HG03045 (cell line): ENCODE measurements around the gene ERCC8.
"Not testable (repeated sequence)": the region's sequence is repeated elsewhere in the genome, so short reads cannot be mapped to it uniquely, and the experiment has no call there.

Experiments used
- ATAC-seq: cut with Tn5 transposase; IDR thresholded peaks from one replicate; pipeline ENCODE4 v1.9.1; 2021; ENCODE audit warnings: mild to moderate bottlenecking, moderate library complexity; ENCODE audit not compliant: unreplicated experiment

Gene ERCC8

DNA sequence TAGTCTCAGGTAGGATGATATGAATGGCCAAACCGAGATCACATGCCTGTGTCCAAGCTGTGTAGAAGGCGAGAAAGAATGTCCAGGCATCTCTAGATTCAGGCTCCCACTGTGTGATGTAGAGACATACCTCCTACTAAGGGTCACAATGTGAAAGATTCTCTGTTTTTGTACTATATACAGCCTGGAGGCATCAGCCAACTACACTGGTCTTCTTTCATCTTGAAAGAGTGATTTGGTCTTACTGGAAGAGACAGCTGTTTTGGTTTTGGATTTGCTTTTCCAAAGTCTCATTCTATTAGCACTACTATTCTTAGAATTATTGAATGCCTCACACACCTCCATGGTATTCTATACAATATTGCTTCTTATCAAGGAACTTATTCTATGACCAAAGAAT is 26.4 kb downstream of the ERCC8 start:
- ATAC-seq: no peak

DNA sequence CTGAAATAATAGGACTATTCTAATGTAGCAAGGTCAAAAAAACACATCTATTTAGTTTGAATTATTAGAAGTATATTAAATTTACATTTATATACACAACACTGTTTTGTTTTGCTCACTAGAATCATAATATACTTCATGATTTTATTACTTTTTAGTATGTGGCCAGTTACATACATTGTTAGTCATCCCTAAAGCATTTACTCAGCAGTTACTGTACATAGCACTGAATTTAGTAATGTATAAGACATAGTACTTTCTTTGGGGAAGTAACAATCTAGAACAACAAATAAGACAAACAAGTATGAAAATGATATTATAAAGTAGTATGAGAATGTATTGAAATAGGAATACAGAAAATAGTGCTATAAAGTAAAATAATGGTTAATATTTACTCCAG is 28.2 kb downstream of the ERCC8 start:
- no peak for ATAC-seq

DNA sequence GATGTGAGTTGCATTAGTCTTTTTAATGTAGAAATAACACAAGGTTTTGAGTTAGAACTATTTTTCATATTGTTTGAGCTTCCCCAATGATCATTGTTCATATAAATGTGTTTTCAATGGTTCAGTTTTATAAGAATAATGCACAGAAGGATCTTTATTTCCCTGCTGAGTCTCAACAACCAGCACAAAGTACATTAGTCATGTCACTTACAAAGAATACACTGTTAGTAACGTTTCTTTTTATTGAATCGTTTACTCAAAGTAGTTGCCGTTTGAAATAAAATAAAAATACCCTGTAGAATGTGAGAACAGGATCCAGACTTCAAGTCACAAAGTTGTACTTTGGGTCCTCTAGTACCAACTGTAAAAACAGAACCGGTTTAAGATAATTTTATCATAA is 41.5 kb downstream of the ERCC8 start:
- ATAC-seq: no peak

DNA sequence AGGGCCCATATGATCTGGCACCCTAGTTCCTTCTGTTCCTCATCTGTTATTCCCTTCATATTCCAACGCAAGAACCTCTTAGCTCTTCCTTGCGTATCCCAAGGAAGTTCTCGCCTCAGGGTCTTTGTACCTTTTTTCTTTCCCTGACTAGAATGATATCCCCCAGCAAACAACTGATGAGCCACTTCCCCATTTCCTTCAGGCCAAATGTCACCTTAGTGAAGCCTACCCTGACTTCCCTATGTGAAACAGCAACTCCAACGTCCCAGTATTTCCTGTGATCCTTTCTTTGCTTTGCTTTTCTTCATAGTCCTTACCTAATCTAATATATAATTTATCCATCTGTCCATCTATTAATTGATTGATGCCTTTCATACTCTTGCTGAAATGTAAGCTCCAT is 47.9 kb downstream of the ERCC8 start:
- no peak for ATAC-seq

DNA sequence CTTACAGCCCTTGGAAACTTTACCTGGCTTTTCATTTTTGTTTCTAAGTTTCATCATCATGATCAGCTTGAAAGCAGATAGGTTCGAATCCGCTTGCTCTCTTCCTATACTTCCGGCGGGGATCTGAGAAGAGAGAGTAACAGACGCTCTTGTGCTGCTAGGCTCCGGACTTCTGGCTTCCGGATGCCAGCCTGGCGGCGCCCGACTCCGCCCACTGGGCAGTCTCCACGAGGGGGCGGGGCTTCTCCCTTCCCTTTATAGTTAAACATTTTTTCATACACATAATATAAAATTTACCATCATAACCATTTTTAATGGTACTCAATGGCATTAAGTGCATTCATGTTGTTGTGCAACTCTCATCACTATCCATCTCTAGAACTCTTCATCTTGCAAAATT is 51.3 kb downstream of the ERCC8 start:
- no peak for ATAC-seq

DNA sequence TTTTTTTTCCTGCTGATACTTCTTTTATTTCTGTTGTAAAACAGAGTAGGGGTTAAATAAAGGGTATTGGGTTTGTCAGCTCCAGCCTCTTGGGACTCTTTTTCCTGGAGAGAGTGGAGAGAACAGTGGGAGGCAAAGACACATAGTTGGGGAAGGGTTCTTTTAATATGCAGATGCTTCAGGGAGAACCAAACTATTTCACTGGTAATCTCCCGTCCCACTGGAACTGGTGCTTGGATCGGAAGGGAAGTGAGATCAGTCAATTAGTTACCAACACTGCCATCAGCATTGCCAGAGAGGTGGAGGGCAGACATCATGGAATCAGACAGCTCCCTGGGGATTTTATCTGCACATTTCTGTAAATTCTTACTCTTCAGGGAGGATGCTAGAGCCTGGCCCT is 53.2 kb downstream of the ERCC8 start:
- no peak for ATAC-seq

DNA sequence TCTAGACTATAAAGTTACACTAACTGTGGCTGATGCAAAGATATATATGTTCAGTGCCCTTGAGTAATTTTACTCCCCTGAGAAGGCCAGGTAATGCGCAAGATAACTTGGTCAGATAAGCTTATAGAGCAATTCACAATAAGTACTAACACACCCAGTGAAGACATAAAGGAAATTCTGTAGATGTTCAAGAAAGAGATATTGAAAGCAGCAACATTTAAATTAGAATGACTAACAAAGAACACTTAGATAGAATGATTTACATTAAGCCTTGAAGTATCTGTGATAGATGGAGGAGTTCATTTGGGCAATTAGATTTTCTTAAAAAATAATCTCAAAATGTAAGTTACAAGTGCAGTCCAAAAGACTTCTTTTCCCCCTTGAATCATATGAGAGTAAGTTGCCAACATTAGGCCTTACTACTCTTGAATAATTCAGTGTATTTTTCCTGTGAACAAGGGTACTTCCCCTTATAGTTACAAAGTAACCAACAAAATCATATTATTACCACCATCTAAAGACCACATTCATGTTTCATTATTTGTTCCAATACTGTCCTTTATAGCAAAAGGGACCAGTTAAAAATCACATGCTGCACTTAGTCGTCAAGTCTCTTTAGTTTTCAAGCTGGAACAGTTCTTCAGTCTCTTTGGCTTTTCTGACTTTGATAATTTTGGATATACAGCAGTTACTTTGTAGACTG is 56.4 kb downstream of the ERCC8 start:
- ATAC-seq: no peak

DNA sequence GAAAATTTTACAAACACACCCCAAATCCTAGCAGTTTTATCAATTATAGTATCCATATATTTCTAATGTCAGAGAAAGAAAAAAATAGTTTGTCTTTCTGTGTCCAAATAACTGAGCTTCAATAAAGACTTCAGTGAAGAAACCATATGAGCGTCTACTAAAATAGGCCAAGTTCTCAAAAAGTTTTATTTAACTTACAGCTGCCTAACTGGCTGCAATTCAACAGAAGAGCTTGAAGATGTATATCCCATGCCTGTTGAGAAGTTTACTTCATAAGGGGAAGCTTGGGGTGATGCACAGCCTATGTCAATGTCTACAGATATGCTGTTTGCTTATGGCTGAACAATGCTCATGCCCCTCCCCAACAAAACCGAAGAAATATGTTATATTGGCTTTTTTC is 57.1 kb downstream of the ERCC8 start:
- ATAC-seq: no peak

DNA sequence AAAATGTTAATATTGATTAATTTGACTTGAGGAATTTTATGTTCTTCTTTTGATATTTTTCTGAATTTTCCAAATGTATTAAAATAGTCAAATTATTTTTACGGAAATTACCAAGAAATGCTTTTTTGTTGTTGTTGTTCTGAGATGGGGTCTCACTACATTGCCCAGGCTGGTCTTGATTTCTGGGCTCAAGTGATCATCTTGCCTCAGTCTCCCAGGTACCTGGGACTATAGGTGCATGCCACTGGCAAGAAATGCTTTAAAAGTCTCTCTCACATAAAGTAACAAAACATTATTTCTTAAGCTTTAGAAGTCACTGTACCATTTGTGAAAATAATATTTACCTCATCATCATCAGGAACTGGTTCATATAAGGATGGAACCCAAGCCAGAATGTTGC is 57.8 kb downstream of the ERCC8 start:
- no peak for ATAC-seq

DNA sequence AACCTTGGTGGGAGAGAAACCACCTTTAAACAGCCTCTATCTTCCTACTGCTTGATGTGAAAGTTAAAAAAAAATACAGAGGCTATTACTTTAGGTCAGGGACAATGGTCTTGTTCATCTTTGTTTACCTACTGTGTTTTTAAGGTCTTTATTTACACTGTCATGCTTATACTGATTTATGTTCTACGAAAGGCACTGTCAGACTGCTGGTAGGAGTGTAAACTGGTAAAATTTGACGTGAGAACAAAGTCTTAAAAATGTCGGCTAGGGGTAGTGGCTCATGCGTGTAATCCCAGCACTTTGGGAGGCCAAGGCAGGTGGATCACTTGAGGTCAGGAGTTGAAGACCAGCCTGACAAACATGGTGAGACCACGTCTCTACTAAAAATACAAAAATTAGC is 58.7 kb downstream of the ERCC8 start:
- ATAC-seq: no peak

DNA sequence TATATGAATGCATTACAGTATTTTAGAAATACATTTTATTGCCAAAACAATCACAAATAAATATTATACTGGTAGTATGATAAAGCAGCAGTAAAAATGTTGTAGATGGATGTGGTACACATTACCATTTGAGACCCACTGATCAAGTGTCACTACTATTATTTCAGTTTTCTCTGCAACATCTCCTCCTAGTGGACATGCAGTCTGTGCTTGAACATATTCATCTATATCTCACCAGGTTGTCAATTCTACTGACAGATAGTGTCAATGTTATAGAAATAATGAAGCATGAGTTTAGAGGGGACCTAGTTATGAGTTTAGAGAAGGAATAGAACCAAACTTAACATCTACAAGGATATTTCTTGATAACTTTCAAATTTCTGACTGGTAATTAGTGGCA is 61.6 kb downstream of the ERCC8 start:
- ATAC-seq: no peak

DNA sequence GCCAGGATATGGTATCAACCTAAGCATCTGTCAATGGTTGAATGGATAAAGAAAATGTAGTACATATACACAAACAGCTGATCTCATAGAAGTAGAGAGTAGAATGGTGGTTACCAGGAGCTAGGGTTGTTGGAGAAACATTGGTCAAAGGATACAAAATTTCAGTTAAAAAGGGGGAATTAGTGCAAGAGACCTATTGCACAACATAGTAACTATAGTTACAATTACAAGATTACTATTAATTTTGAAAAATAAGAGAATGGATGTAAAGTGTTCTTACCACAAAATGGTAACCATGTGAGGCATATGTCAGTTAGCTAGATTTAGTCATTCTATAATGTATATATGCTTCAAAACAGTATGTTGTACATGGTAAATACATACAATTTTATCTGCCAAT is 72.0 kb downstream of the ERCC8 start:
- ATAC-seq: no peak

DNA sequence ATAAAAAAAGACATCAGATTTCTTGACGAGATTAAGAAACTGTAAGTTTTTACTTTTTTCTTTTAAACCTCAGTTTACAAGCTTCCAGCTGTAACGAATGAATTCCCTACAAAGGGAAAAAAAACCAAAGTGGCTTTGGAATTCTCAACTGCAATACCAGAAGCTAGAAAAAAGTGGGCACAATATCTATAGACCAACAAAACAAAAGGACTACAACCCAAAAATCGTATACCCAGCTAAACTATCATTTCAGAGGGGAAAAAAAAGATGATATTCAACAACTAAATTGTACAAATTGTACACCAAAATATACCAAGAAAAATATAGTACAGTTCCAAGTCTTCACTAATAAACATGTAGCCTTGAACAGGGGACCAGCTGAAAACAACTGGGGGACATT is 74.0 kb downstream of the ERCC8 start:
- no peak for ATAC-seq

DNA sequence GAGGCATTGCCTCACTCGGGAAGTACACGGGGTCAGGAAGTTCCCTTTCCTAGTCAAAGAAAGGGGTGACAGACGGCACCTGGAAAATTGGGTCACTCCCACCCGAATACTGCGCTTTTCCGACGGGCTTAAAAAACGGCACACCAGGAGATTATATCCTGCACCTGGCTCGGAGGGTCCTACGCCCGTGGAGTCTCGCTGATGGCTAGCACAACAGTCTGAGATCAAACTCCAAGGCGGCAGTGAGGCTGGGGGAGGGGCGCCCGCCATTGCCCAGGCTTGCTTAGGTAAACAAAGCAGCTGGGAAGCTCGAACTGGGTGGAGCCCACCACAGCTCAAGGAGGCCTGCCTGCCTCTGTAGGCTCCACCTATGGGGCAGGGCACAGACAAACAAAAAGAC is 84.3 kb downstream of the ERCC8 start:
- not testable (repeated sequence) for ATAC-seq

DNA sequence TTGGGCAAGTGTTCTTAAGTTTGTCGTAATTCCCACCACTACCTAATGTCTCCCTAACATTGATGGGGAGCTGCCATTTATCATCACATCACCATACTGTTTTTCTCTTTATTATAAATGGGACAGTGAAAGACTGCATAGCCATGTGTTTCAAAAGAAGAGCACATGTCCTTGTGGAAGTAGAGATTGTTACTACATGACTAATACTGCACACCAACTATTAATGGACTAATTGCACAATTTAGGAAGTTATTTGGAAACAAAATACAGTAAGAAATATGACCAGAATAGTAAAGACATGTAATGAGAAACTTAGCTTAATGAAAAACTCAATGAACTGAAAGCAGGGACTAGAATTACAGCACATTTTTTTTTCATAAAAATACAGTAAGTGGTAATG is 88.8 kb downstream of the ERCC8 start:
- ATAC-seq: no peak

DNA sequence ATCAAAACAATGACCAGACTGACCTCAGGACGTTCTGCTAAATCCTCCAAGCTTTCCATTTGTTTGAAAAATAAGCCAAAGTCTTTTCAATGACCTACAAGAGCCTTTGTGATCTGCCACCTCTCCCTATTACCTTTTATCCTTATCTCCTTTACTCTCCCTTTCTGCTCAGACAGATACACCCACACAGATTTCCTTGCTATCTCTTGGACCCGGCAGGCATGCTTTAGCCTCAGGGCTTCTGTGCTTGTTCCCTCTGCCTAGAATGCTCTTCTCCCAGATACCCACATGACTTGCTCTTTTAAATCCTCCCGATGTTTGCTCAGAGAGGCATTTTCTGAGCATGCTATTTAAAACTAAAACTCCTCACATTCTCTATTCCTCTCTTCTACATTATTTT is 91.9 kb downstream of the ERCC8 start:
- no peak for ATAC-seq

DNA sequence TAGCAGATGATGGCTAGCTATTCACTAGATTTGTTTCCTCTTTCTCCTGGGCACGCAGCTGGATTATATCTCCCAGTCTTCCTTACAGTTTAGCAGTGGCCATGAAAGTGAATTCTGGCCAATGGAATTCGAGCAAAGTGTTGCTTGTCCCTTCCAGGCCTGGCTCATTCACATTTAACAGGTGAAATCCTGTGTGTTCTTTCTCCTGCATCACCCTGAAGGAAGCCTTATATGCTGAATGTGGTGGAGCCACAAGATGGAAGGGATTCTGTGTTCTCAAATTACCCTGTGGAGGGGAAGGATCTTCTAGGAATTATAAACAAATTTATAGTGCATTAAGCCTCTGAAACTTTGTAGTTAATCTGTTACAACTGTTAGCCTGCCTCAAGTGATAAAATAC is 92.6 kb downstream of the ERCC8 start:
- ATAC-seq: no peak

DNA sequence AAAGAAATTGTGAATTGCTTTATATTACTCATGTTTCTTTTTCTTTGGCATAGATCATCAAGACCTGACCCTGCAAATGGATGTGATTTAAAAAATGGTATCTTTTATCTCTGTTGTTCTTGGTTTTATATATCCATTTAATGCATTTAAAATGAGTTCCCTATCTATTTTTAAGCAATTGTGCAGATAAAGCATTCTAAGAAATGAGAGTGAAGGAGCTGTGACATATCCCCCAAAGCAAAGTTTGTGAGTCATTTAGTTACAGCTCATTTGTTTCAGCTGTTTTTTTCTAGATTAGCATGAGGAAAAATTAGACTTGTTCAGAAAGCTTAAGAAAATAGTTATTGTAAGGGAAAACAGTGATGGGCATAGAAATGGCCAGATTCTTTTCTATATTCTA is 93.2 kb downstream of the ERCC8 start:
- no peak for ATAC-seq

DNA sequence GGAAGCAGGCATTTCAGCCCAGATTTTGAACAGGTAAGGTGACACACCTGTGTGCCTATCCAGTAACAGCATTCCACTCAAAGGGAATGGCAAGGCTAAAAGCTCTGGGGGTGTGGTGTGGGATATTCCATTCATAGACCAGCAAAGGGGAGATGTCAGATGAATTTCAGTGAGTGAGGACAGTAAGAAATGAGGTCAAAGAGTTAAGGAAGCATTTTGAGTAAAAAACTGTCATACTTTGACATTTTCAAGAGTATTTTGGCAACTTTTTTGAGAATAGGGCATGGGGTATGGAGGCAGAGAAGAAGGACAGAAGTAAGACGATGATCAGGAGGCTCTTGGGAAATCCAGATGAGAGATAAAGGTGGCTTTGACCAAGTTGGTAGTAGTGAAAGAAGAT is 98.6 kb downstream of the ERCC8 start:
- ATAC-seq: no peak

DNA sequence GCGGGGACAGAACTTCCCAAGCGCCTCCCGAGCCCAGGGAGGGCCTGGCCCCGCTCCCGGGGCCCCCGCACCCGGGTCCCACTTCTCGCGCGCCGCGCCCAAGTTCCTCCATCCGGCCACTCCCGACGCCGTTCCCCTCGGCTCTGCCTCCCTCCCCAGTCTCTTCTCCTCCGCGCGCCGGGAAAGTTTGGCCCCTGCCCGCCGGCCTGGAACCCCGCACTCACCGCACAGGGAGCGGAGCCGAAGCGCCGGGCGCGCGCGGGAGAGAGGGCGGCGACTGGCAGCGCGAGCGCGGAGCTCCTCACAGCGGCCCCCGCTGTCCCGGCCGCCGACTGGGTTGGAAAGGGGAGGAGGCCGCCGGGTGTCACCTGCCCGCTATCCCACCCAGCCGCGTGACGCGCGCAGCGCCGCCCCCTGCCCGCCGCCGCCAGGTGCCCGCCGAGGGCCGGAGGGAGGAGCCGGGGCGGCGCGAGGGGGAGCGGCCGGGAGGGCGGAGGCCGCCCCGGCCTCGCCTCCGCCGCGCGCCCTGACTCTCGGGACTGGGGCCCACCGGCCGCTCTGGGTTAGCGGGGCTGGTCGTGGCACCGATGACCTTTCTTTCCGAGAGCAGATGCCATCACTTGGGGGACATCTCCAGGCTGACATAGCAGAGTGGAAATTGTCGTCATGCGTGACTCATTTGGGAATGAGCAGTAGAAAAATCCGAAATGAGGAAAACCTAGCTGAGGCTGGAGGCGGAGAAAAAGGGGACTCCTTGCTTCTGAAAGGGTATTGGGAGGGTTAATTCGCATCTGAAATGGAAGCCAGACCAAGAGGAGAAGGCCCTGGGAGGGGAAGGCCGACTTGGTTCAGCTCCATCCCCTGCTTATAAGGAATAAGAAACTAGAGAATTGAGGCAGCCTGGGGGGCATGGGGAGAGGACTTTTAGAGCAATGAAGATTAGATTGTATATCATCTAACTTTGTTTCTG is 100.6 kb downstream of the ERCC8 start, which contains the start of gene ELOVL7:
TSS of gene ELOVL7 (minus strand) at position 334 of the 970 bp plus-strand sequence. CDS start 56,872 bp downstream, outside the sequence.
- peak; percentile 94 for ATAC-seq

DNA sequence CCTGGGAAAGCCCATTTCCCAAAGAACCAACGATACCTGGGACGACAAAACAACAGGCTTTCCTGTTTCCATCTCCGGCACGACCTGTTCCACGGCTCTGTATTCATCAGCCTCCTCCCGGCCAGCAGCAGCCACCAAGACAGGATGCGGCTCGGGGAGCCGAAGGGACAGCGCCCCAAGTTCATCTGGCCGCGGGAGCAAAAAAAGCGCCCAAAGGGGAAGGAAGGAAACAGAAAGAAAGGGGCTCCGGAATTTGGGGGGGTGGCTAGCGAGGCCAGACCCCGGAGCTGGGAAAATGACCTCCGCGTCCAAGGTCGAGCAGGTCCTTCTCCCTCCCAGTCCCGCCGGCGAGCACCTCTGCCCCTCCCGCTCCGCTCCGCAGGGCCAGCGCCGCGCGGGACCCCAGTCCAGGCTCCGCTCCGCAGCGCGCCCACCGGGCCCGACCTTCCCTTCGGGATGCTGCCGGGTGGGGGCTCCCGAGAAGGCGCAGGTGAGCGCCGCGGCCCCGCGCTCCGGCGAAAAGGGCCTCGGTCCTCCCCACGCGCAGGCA is 101.4 kb downstream of the ERCC8 start:
- ATAC-seq: peak; percentile 20

DNA sequence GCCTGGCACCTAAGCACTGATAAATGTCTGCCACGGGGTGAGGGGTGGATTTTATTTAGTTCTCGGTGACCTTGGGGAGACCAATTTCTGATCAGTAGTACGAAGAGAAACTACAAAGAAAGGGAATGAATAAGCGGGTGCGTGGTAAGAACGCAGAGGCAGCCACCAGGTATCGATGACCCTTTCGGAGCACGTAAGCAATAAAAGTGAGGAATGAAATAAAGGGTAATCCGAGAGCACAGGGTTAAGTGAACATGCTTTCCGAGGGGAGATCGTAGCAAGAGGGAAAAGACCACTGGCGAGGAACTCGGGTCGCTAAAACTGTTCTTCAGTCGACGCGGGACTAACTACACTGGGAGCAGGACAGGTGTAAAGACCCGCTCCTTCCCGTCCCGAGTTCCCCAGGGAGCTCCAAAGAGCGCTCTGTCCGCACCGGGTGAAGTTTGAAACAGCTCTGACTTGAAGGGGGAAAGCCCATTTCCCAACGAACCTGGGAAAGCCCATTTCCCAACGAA is 101.9 kb downstream of the ERCC8 start:
- no peak for ATAC-seq
